ENCODE measurements around the gene MBD5. TPM values are rescaled to one million over a fixed set of nuclear protein-coding genes. Genes with fewer than 3 reads are reported as not detected.

Gene MBD5
- total RNA-seq, 4 donors from 2014 or later = 22.9 to 44.2 (median 40.2) TPM

DNA sequence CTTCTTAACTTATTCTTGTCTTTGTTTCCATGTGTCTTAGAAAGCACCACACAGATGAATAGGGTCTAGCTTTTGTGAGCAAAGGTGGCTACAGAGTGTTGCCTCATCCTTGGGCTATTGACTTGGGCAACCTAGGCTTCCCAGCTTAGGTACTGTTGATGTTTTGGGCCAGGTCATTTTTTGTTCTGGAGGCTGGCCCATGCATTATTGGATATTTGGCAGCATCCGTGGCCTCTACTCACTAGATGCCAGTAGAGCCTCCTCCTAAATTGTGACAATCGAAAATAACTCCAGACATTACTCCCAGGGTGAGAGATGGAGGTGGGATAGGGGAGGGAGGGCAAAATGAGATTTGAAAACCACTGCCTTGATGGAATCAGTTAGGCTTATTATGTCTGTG lies 496.4 kb downstream of the MBD5 start:
- DNase-seq = no peak
- Histone ChIP-seq H3K27me3 (no peaks in the 10 kb centered on the region), H3K27ac (no peak overlapping the region), H3K4me1 (no peaks in the 10 kb centered on the region), H3K4me3 (no peak overlapping the region), H3K9me3 (no peaks in the 10 kb centered on the region), H3K36me3 (no peaks in the 10 kb centered on the region)
- TF ChIP-seq CTCF (IDR thresholded peaks at IDR 0.05) = no peak
- no peak for TF ChIP-seq POLR2A (IDR thresholded peaks at IDR 0.05)

GRCh38 chr2:148517822-148518221 lies 496.9 kb downstream of the MBD5 start:
- Histone ChIP-seq H3K9me3 (no peaks in the 10 kb centered on the region), H3K4me3 (no peak overlapping the region), H3K4me1 (no peaks in the 10 kb centered on the region), H3K27ac (no peak overlapping the region), H3K27me3 (no peaks in the 10 kb centered on the region), H3K36me3 (no peaks in the 10 kb centered on the region)
- DNase-seq = no peak
- TF ChIP-seq POLR2A (IDR thresholded peaks at IDR 0.05) (no peak), CTCF (IDR thresholded peaks at IDR 0.05) (no peak)

- Histone ChIP-seq H3K9me3 (no peaks in the 10 kb centered on the region), H3K36me3 (no peaks in the 10 kb centered on the region), H3K4me3 (no peak overlapping the region), H3K4me1 (no peaks in the 10 kb centered on the region), H3K27me3 (no peaks in the 10 kb centered on the region), H3K27ac (no peak overlapping the region)
- no peak for DNase-seq
- TF ChIP-seq POLR2A (IDR thresholded peaks at IDR 0.05) = no peak
- no peak for TF ChIP-seq CTCF (IDR thresholded peaks at IDR 0.05)
These were observed 498.1 kb downstream of the MBD5 start for GRCh38 chr2:148519013-148519412.

- Histone ChIP-seq H3K4me1 (no peaks in the 10 kb centered on the region), H3K9me3 (no peaks in the 10 kb centered on the region), H3K4me3 (no peak overlapping the region), H3K36me3 (no peaks in the 10 kb centered on the region), H3K27ac (no peak overlapping the region), H3K27me3 (no peaks in the 10 kb centered on the region)
- TF ChIP-seq POLR2A (IDR thresholded peaks at IDR 0.05) = no peak
- TF ChIP-seq CTCF (IDR thresholded peaks at IDR 0.05) = no peak
- no peak for DNase-seq
These were observed 500.3 kb downstream of the MBD5 start for GRCh38 chr2:148521181-148521580.

- Histone ChIP-seq H3K27me3 (no peaks in the 10 kb centered on the region), H3K9me3 (no peaks in the 10 kb centered on the region), H3K4me1 (no peaks in the 10 kb centered on the region), H3K27ac (no peak overlapping the region), H3K4me3 (no peak overlapping the region), H3K36me3 (no peaks in the 10 kb centered on the region)
- DNase-seq = no peak
- TF ChIP-seq POLR2A (IDR thresholded peaks at IDR 0.05) (no peak), CTCF (IDR thresholded peaks at IDR 0.05) (no peak)
These were observed 502.4 kb downstream of the MBD5 start for GRCh38 chr2:148523315-148523714.

GRCh38 chr2:148524519-148524919 lies 503.6 kb downstream of the MBD5 start:
- no peak for DNase-seq
- Histone ChIP-seq H3K4me1 (no peaks in the 10 kb centered on the region), H3K27ac (no peak overlapping the region), H3K36me3 (no peaks in the 10 kb centered on the region), H3K27me3 (no peaks in the 10 kb centered on the region), H3K9me3 (no peaks in the 10 kb centered on the region), H3K4me3 (no peak overlapping the region)
- TF ChIP-seq POLR2A (IDR thresholded peaks at IDR 0.05) (no peak), CTCF (IDR thresholded peaks at IDR 0.05) (no peak)

All from Peyer's patch (tissue), 4 donors.